ENCODE measurements around the gene WDR70.
"Not testable (repeated sequence)": the region's sequence is repeated elsewhere in the genome, so short reads cannot be mapped to it uniquely, and the experiment has no call there.

WDR70 gene

DNA sequence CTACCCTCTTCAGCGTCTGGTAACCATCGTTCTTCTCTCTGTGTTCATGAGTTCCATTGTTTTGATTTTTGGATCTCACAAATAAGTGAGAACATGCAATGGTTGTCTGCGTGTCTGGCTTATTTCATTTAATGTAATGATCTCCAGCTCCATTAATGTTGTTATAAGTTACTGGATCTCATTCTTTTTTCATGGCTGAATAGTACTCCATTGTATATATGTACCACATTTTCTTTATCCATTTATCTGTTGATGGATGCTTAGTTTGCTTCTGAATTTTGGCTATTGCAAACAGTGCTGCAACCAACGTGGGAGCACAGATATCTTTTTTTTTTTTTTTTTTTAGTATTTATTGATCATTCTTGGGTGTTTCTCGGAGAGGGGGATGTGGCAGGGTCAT, 139.2 kb downstream of the WDR70 start:
- DNase-seq, result not testable (repeated sequence)

DNA sequence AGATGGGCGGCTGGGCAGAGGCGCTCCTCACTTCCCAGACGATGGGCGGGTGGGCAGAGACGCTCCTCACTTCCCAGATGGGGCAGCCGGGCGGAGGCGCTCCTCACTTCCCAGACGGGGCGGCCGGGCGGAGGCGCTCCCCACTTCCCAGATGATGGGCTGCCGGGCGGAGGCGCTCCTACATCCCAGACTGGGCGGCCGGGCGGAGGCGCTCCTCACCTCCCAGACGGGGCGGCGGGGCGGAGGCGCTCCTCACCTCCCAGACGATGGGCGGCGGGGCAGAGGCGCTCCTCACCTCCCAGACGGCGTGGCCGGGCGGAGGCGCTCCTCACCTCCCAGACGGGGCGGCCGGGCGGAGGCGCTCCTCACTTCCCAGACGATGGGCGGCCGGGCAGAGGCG, 140.2 kb downstream of the WDR70 start:
- no peak for DNase-seq

DNA sequence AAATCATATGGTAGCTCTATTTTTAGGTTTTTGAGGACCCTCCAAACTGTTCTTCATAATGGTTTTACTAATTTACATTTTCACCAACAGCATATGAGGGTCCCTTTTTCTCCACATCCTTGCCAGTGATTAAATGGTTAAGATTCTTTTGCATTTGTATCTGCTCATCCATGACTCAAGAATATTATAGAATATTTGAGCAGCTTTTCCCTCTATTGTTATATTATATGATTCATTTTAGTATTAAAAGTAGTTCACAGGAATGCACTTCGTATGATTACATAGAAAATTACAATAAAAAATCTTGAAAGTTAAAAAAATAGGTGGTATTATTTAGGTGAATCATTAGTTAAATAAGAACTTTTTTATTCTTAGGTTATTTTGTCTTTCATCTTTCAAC, 140.7 kb downstream of the WDR70 start:
- no peak for DNase-seq

DNA sequence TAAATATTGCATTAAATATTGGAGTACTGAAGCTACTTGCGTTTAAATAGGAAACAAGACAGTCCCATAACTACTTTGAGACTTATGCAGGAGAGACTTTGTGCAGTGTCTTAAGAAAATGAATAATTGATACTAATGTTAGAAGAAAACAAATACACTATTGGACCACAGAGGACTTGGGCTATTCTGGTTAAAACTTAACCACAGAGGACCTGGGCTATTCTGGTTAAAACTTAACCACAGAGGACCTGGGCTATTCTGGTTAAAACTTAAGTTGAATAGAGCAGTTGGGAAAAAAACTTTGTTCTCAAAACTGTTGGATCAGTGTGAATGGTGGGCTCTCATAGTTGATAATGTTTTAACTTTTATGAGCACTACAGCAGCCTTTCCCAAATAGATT, 141.7 kb downstream of the WDR70 start:
- DNase-seq, result no peak

DNA sequence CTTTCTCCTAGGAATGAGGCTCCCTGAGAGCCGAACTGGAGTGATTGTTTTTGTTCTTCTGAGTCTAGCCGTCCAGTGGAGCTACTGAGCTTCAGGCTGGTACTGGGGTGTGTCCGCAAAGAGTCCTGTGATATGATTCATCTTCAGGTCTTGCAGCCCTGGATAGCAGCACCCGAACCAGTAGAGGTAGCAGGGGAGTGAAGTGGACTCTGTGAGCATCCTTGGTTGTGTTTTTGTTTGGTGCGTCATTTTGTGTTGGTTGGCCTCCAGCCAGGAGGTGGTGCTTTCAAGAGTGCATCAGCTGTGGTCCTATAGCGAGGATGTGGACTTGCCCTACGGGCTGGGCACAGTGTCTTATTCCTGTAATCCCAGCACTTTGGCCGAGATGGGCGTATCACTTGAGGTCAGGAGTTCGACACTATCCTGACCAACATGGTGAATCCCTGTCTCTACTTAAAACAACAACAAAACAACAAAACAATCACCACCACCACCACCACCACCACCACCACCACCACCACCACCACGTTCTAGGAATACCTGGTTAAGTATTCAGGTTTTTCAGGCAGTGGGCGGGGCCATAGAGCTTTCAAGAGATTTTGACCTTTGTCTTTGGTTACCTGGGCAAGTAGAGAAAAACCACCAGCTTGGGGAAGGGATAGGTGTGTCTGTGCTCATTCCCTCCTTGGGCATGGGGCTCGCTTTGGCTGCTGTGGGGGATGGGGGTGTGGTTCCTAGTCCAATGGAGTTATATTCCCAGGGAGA, 154.0 kb downstream of the WDR70 start:
- no peak for DNase-seq

DNA sequence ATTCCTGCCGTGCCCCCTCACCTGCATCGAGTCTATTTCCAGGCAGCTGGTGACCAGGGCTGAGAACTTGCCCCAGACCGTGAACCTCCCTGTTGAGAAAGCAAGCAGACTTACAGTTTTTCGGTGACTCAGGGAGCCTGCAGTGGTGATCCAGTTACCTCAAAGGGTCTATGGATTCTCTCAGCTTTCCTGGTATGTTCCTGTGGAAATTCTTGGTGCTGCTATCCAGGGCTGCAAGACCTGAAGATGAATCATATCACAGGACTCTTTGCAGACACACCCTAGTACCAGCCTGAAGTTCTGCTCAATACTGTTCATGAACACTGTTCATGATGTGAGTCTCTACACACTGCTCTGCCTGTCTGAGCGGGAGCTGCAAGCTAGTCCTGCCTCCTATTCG, 154.7 kb downstream of the WDR70 start:
- no peak for DNase-seq

DNA sequence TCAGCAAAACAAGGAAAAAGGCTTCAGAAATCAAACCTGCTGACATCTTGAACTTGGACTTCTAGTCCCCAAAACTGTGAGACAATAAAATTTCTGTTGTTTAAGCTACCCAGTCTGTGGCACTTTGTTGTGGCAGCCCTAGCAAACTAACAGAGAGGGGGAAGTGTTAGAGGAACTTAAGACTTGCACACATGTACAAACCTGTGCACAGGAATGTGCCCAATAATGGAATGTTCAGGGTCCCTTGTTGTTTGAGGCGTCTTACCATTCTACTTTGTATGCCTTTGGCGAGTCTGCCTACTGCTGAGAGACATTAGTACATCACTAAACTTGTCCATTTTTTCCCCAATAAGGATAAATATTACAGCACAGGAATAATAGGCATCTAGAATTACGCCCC, 160.3 kb downstream of the WDR70 start:
- no peak for DNase-seq

DNA sequence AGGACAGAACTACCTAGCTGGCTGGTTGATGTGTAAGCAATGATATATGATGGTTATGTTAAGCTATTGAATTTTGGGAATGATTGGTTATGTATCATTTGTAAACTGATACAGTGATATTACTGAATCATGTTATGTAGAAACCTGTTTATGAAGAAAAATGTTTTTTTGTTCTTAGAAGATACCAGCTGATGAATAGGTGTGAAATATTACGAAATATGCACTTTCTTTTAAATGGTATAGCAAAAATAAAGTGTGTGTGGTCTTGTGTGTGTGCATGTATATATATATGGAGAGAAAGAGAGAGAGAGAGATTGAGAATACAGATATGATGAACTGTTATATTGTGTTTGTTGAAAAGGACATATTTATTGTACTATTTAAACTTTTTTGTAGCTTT, 164.1 kb downstream of the WDR70 start:
- DNase-seq, result no peak

DNA sequence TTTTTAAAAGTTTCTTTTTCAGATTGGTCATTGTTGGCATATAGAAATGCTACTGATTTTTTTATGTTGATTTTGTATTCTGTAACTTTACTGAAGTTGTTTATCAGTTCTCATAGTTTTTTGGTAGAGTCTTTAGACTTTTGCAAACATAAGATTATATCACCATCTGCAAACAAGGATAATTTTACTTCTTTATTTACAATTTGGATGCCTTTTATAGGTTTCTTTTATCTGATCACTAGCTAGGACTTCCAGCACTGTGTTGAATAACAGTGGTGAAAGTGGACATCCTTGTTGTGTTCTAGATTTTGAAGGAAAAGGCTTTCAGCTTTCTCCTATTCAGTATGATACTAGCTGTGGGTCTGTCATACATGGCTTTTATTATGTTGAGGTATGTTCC, 170.3 kb downstream of the WDR70 start:
- DNase-seq, result no peak

DNA sequence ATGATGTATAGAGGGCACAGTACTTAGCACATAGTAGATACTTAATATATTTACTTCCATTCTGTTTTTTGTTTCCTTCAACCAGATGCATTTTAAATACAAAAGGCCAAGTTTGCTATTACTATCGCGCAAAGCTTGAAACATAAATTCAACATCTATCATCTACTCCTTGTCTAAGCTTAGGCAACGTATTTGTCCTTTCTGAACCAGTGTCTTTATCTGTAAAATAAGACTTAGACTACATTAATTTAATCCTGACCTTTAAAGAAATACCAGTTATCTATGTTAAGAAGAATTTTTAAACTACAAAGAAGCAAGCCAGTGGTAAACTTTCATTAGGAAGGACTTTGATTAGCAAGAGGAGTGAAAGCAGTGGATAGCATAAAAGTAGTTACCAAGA, 173.0 kb downstream of the WDR70 start:
- DNase-seq, result no peak

DNA sequence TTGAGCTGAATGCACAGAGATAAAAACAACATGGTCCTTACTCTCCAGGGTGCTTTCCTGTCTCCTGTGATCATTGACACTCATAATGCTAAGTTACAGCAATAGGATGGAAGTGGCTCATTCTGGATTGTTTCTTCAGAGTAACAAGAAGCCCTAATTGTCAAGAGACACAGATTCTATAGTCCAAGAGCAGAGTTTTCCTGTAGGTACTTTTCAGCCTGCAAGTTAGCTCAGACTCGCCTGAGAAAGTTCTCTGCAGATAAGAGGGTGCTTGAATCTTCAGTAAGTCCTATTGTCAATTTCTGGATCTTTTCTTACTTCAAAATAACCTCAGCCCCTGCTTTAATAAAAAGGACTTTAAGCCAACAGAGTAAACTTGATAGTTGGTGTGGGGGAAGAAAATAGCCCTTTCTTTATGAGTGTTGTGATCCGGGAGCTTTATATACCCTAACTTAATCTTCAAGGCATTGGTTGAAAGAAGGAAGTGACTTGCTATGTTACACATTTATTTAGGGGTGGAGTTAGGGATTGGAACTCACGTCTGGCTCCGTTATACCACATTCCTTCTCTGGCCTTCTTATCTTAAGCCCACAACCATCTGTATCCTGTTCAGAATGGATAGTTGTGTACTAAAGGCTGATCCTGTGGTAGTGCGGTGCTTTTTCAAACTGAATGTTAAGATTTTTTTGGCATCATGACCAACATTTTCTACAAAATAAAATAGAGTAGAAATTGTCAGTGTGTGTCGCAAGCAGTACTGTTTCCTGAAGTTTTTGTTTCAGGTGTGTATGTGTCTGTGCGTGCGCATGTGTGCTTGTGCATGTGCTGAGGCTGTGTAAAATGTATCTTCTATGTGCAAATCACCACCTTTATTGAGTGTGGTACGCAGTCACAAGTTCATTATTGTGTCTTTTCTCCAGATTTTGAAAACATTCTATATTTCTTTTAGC, 173.9 kb downstream of the WDR70 start:
- no peak for DNase-seq

DNA sequence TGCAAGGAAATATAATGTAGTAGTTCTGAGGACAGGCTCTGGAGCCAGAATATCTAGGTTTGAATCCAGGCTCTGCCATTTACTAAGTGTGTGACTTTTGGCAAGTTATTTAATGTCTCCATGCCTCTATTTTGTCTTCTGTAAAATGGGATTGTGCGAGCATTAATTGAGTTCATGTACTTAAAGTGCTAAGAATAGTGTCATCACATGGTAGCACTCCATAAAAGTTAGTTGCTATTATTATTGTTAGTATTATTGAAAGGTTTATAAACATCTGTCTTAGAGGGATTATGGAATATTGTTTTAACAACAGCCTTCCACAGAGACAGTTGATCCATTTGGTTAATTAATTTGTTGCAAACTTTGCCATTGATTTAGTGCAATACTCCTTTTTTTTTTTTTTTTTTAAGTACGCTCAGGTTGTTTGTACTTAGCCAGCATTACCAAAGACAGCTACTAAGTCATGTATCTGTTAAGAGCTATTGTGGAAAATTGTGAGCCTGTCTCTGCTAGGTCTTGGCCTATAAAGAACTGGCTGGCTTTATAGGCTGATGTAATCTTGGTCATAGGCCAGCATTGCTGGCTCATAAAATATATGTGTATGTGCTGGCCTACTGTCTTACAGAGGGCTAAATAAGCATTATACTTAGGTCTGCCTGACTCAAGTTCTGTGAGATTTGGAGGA, 174.7 kb downstream of the WDR70 start:
- no peak for DNase-seq

DNA sequence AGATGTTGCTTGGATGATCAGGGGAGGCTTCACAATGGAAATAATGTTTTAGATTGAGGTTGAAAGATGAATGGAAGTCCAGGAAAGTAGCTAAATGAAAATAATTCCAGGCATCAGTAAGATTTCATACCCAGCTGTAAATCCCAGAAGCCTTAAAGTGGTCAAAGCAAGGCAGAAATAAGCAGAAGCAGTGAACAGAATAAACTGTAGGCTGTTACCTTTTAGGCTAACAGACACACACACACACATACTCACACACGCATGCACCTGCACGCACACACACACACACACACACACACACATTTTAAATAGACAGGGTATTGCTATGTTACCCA, 175.3 kb downstream of the WDR70 start:
- DNase-seq, result no peak

DNA sequence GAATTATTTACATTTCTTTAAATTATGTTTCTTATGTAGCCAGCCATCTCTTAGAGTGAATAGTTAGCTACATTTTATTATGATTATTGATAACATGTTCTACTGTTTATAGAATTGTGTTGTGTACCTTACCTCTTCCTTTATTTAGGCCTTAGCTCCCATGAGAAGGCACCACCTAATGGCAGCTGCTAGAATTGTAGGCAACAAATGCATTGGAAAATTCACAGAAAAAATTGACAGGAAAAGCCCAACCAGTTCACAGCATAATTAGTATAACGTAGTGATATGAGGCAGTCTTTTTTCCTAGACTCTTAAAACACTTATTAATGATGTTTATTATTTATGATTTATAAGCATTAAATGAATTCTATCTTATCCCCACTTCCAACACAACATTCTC, 175.8 kb downstream of the WDR70 start:
- no peak for DNase-seq

DNA sequence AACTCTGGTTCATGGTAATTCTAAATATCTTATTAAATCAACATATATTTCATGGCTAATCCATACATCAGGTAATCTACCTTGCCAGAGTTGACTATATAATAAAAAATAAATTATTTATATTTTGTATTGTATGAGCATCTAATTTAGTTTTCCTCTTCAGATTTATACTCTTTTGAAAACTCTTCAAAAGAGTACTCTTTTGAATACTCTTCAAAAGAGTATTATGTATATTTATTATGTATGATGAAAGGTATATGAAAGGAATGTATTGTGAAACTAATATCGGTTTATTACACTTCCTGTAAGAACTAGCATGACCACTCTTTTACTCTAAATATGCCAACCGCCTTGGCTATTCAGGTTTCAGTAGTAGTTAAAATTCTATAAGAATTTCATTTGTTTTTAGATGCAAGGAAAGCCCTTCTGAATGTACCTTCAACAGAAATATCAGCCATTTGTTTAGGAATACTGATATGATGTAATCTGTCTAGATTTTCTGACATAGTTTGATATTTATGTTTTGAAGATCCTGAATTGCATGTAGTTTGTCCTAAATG, 178.7 kb downstream of the WDR70 start:
- DNase-seq, result no peak

DNA sequence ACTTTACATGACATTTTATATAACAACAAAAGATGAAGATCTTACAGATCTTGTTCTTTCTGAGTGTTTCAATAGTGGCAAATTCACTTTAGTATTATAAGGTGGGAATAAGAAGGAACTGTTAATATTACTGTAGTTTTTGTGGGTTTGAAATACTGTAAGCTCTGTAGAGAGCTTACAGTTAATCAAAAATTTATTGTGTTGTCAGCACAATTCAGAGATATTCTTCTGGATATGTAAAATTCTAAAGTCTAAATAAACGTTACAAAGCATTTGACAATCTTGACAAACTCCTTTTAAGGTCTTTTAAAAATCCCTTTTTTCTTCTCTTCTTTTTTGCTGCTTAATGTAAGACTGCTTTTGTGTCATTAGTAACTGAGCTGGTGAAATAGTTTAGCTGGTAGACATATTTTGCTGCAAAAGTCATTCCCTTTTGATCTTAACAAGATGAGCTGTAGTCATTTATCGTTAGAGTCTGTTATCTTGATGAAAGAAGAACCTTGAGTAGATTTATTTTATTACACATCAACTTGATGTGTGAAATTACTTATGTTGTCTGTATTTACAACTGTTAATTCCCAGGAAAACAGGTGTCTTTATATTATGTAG, 186.0 kb downstream of the WDR70 start:
- no peak for DNase-seq

DNA sequence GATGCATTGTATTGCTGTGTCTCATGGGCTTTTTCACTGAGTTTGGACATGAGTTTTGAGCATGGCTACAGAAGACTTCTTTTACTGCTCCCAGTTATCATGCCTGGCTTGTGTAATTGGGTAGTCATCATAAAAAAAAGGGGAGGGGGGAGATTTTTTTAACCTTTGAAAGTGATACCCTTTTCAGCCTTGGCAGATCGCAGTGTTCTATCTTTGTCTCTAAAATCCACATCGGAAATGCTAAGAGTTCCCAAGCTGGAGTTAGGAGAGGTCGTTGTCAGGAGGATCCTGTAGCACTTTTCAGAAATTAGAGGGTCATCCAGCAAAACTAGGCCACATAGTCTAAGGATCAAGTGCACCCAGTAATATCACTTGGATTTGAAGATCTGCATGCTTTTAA, 188.4 kb downstream of the WDR70 start:
- no peak for DNase-seq

DNA sequence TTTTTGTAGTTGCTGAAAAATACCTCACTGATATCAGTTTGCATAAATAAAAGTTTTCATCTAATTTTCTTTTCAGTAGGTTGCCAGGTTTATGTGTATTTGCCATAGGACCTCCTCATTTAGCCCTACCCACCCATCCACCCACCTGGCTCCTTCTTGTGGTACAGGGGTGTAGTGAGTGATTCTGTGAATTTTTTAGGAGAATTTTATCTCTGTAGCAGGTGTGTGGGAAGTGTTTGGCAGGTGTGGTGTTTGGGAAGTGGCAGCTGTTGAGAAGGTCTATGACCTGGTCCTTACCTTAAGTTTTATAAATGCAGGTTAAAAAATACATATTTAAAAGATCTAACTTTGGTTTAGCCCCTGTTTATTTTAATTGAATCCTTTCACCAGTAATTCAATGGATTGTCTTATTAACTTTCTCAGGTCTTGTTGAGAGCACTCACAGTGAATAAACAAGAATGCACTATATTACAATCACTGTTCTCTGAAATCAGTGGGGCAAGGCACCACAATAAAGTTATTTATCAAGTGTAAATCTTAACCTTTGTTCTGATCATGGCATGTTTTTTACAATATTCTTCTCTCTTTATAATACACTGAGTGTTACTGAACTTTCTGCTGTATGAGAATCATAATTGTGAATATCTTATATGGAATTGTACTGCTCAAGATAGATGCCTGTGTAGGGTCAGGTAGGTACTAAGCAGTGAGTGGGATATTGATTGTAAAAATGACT, 189.1 kb downstream of the WDR70 start:
- DNase-seq, result no peak

DNA sequence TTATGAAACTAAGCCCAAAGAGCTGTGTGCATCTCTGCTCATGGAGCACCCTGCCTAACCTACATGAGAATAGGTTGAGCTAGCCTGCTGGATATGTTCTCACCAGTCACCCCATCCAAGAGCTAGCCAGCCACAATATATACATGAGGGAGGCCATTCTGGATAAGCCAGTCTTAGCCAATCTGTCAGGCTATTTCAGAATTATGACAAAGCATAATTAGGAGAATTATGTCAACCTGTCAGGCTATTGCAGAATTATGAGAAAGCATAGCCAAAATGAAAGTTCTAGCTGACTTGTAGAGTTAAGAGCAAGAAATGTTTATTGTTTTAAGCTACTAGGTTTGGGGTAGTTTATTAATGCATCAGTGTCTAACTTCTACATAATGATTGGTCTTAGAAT, 189.8 kb downstream of the WDR70 start:
- DNase-seq, result no peak

DNA sequence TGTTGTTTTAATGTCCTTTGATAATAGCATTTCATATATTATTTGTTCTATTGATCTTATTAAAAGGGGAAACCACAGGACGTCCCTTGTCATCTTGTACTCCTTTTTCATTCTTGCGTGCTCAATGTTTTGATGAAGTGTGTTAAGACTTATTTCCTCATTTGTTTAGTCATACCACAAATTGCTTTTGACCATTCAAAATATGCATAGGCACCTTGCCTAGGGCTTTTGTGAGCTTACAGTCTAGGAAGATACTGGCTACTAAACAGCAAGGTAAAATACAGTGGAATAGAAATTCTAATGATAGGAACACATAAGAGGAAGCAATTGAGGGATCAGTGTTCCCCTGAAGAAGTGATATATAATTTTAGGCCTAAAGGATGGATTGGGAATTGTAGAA, 190.3 kb downstream of the WDR70 start:
- DNase-seq, result no peak

DNA sequence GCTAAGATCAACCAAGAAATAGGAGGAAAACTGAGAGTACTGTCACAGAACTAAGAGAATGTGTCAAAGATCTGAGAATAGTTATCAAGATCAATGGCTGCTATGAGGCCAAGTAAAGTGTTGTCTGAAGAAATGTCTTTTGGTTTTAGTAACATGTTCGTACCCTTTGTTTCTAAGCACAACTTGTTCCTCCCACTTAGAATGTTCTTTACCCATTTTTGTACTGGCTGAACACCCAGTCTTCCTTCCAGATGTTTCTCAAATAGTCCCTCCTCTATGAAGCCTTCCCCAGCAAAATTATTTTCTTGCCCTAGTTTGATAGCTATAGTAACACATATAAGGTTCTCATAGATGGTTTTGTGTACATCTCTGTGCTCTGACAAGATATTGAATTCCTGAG, 191.5 kb downstream of the WDR70 start:
- DNase-seq, result no peak

DNA sequence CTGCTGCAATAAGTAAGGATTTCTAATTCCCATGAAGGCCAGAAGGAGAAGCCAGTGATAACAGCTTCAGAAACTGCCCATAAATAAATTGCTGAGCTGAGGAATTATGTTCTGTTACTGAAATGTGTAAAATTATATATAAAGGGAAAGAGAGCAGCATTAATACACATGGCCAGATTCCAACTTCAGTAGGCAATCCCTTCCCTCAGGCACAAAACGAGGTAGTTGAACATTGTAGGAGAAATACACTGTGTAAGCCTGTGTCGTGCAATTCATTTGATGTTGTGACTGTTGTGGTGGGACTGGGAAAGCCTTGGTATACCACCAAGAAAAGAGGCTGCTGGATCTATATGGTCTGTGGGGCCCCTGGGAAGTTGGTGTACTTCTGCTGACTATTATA, 192.9 kb downstream of the WDR70 start:
- no peak for DNase-seq

All from activated CD4-positive, alpha-beta T cell treated with anti-CD3 and anti-CD28 coated beads for 4 hours (primary cell).